ENCODE measurements around the gene PEAK1. TPM values are rescaled to one million over a fixed set of nuclear protein-coding genes. Genes with fewer than 3 reads are reported as not detected.

PEAK1 gene, protein sequence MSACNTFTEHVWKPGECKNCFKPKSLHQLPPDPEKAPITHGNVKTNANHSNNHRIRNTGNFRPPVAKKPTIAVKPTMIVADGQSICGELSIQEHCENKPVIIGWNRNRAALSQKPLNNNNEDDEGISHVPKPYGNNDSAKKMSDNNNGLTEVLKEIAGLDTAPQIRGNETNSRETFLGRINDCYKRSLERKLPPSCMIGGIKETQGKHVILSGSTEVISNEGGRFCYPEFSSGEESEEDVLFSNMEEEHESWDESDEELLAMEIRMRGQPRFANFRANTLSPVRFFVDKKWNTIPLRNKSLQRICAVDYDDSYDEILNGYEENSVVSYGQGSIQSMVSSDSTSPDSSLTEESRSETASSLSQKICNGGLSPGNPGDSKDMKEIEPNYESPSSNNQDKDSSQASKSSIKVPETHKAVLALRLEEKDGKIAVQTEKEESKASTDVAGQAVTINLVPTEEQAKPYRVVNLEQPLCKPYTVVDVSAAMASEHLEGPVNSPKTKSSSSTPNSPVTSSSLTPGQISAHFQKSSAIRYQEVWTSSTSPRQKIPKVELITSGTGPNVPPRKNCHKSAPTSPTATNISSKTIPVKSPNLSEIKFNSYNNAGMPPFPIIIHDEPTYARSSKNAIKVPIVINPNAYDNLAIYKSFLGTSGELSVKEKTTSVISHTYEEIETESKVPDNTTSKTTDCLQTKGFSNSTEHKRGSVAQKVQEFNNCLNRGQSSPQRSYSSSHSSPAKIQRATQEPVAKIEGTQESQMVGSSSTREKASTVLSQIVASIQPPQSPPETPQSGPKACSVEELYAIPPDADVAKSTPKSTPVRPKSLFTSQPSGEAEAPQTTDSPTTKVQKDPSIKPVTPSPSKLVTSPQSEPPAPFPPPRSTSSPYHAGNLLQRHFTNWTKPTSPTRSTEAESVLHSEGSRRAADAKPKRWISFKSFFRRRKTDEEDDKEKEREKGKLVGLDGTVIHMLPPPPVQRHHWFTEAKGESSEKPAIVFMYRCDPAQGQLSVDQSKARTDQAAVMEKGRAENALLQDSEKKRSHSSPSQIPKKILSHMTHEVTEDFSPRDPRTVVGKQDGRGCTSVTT (N-terminal part only)
- total RNA-seq (10 to 100 TPM; 25.1 to 26.3 TPM), polyA plus RNA-seq (2.2 TPM)

DNA sequence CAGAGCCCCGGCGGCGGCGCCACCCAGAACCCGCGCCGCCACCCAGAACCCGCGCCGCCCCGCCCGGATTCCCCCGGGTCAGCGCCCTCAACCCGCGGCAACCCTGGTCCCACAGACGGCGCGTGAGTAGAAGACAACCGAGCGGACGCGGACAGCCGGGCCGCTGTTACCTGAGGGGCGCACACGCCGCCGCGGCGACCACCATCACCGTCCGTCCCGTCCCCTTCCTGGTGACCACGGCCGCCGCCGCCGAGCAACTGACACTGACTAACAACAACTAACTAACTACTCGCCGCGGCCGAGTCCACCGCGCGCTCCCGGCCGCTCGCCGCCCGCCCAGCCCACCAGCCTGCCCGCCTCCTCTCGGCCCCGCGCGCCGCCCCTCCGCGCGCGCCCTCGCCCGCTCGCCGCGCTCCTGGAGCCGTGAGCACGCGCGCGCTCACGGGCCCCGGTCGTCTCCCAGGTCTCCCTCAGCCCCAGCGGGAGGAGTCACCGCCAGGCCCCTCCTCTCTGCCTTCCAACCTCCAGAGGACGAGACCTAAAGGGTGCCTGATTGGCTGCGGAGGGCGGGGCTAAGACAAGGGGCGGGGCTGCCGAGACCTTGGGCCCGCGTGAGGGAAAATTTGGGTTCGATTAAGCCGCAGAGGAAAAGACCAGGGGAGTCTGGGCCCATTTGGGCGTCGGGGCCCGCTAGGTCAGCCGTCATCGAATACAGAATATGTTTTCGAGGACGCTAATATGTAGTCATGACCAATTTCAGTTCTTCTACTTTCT, at the start of gene PEAK1:
Gene PEAK1, minus strand, starts transcription at position 269 of the 774 bp plus-strand sequence. CDS start 238,178 bp downstream, outside the sequence.
- Mint-ChIP-seq H3K9me3 (no peaks in the 10 kb centered on the region), H3K27me3 (peaks cover 0 to 5% of the 10 kb centered on the region in 2 donors), H3K36me3 (peaks cover 0 to 18% (median 0%) of the 10 kb centered on the region in 3 donors), H3K4me1 (peaks cover 42 to 56% (median 52%) of the 10 kb centered on the region in 3 donors), H3K4me3 (peak within 1 kb of the TSS; percentile 96 to 98 (median 98)), H3K27ac (peak within 1 kb of the TSS; percentile 96 to 99 (median 99))
- CTCF ChIA-PET: interaction anchor here (1.0 to 1.1 kb wide), 2 partner anchors 10 to 11 kb away, joined by 4 to 7 read pairs; no protein-coding TSS in a partner anchor
- Histone ChIP-seq H3K27ac (ENCODE audit: low read depth, low read length) (peak within 1 kb of the TSS; percentile 91), H3K9me3 (ENCODE audit: low read length) (no peaks in the 10 kb centered on the region), H3K27me3 (ENCODE audit: insufficient read depth, low read length, poor library complexity, severe bottlenecking) (no peaks in the 10 kb centered on the region), H3K4me3 (ENCODE audit: low read length) (peak within 1 kb of the TSS; percentile 99), H3K4me1 (ENCODE audit: insufficient read depth, low read length) (peaks cover 10% of the 10 kb centered on the region), H3K36me3 (ENCODE audit: insufficient read depth, low read length) (no peaks in the 10 kb centered on the region)
- DNase-seq: peak; percentile 98 to 100 (median 100)
- POLR2A ChIA-PET: interaction anchor here (0.6 to 0.7 kb wide), 2 partner anchors 405 to 881 kb away, joined by 3 to 4 read pairs; no protein-coding TSS in a partner anchor

DNA sequence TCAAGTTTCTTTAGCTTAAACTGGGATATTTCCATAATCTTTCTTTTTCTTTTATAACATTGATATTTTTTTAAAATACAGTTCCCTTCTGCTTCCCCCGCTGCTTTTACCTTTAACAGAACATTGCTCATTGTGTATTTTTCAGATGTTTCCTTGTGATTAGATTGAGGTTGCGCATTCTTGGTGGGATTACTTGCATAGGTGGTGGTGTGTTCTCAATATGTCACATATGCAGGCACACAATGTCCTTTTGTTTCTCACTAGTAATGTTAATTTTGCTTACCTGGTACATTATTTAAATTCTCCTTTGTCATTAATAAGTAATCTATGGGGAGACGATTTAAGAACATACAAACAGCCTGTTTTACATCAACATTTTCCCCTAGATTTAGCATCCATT, 49.0 kb upstream of the PEAK1 start:
- peaks cover 27% of the 10 kb centered on the region for H3K36me3 ChIP-seq (ENCODE audit: insufficient read depth, low read length)
- Mint-ChIP-seq H3K4me3 (no peak overlapping the region), H3K27ac (no peak overlapping the region), H3K36me3 (peaks cover 15 to 75% (median 32%) of the 10 kb centered on the region in 3 donors), H3K4me1 (peaks cover 0 to 3% (median 0%) of the 10 kb centered on the region in 3 donors), H3K27me3 (no peaks in the 10 kb centered on the region), H3K9me3 (no peaks in the 10 kb centered on the region)
- H3K4me1 ChIP-seq (ENCODE audit: insufficient read depth, low read length): no peaks in the 10 kb centered on the region
- no peak for DNase-seq
- H3K4me3 ChIP-seq (ENCODE audit: low read length): no peak overlapping the region
- POLR2A ChIA-PET: no interaction called here
- H3K27ac ChIP-seq (ENCODE audit: low read depth, low read length): no peak overlapping the region
- no peaks in the 10 kb centered on the region for H3K9me3 ChIP-seq (ENCODE audit: low read length)
- CTCF ChIA-PET: no interaction called here
- H3K27me3 ChIP-seq (ENCODE audit: insufficient read depth, low read length, poor library complexity, severe bottlenecking): no peaks in the 10 kb centered on the region

DNA sequence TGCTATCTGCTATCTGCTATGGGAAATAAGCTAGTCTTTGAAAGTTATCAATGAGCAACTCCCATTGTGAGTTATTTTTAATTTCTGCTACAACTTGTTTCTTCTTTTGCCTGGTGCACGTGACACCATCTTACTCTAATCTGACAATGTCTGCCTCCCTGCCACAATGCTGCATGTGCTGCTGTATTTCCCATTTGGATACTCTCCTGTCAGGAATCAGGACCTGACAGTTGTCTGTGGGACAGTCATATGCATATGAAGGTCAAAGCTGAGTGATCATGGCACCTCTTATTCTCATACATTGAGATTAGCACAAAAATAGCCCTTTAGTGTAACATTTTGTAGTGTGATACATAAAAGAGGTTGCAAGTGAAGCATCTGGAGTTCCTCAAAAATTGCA, 46.6 kb upstream of the PEAK1 start:
- peak overlapping the region in 5 of 8 donors; percentile 13 to 87 (median 46) for H3K27ac Mint-ChIP-seq
- DNase-seq: no peak
- H3K4me3 Mint-ChIP-seq: no peak overlapping the region
- ChIA-PET POLR2A (no interaction called here), CTCF (no interaction called here)
- H3K4me3 ChIP-seq (ENCODE audit: low read length): no peak overlapping the region
- peaks cover 0 to 3% (median under 1%) of the 10 kb centered on the region in 3 donors for H3K4me1 Mint-ChIP-seq
- no peaks in the 10 kb centered on the region for H3K27me3 ChIP-seq (ENCODE audit: insufficient read depth, low read length, poor library complexity, severe bottlenecking)
- H3K36me3 ChIP-seq (ENCODE audit: insufficient read depth, low read length): peaks cover 17% of the 10 kb centered on the region
- H3K9me3 Mint-ChIP-seq: no peaks in the 10 kb centered on the region
- no peaks in the 10 kb centered on the region for H3K27me3 Mint-ChIP-seq
- no peak overlapping the region for H3K27ac ChIP-seq (ENCODE audit: low read depth, low read length)
- peaks cover 9 to 54% (median 26%) of the 10 kb centered on the region in 3 donors for H3K36me3 Mint-ChIP-seq
- no peaks in the 10 kb centered on the region for H3K9me3 ChIP-seq (ENCODE audit: low read length)
- no peaks in the 10 kb centered on the region for H3K4me1 ChIP-seq (ENCODE audit: insufficient read depth, low read length)

DNA sequence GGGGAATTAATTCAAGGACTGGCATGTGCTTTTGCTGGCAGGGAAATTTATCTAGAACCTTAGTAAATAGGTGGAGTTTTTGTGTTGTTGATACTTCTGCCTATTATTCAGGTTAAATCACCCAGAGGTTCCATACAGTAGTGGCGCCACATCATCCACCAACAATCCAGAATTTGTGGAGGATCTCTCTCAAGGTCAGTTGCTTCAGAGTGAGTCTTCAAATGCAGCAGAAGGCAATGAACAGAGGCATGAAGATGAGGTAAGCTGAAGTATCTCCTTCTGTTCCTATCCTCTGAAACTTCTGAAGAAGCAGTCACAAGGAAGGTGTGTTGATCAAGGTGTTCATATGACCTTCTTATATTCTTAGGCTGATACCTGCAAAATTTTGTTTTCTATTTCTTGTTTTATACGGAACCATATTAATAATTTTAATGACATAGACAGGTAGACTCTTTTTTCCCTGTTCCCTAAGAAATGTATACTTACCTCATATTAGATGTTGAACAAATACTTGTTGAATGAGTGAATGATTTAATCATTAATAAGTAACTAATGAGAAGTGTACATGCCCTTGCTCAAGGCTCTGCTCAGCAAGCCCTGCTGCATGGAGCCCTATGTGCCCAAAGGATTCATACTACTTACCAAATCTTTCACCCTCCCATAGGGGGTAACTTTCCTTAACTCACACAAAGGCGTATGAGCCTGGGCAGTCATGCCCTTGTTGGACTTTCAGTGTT, 44.4 kb upstream of the PEAK1 start:
- POLR2A ChIA-PET: no interaction called here
- Mint-ChIP-seq H3K9me3 (no peaks in the 10 kb centered on the region), H3K4me3 (no peak overlapping the region), H3K27ac (no peak overlapping the region), H3K4me1 (peaks cover 5 to 9% (median 5%) of the 10 kb centered on the region in 3 donors), H3K36me3 (peaks cover 5 to 58% (median 24%) of the 10 kb centered on the region in 3 donors), H3K27me3 (no peaks in the 10 kb centered on the region)
- DNase-seq: no peak
- H3K27me3 ChIP-seq (ENCODE audit: insufficient read depth, low read length, poor library complexity, severe bottlenecking): no peaks in the 10 kb centered on the region
- peaks cover 9% of the 10 kb centered on the region for H3K36me3 ChIP-seq (ENCODE audit: insufficient read depth, low read length)
- no peaks in the 10 kb centered on the region for H3K4me1 ChIP-seq (ENCODE audit: insufficient read depth, low read length)
- no peaks in the 10 kb centered on the region for H3K9me3 ChIP-seq (ENCODE audit: low read length)
- CTCF ChIA-PET: no interaction called here
- H3K27ac ChIP-seq (ENCODE audit: low read depth, low read length): no peak overlapping the region
- no peak overlapping the region for H3K4me3 ChIP-seq (ENCODE audit: low read length)

DNA sequence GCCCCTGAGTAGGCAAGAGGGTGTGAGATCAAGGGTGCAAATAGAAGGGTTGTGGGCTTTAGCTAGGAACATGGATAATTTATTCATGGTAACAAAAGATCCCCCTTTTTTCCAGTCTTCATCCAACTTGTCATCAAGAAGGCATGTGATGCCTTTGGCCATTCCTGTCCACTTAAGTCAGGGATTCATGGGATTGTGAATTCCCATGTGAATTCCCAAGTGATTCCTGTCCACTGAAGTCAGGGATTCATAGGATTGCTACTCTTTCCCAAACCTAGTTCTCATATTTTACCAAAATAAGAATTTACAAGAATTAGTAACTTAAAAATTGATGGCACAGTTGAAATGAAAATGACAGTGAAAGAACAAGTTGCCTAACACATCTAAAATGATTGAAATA, 41.6 kb upstream of the PEAK1 start:
- Mint-ChIP-seq H3K27me3 (no peaks in the 10 kb centered on the region), H3K4me3 (no peak overlapping the region), H3K36me3 (peaks cover 6 to 47% (median 15%) of the 10 kb centered on the region in 3 donors), H3K9me3 (no peaks in the 10 kb centered on the region), H3K4me1 (peaks cover 15 to 24% (median 20%) of the 10 kb centered on the region in 3 donors), H3K27ac (no peak overlapping the region)
- peaks cover 15% of the 10 kb centered on the region for H3K4me1 ChIP-seq (ENCODE audit: insufficient read depth, low read length)
- POLR2A ChIA-PET: no interaction called here
- CTCF ChIA-PET: no interaction called here
- H3K27ac ChIP-seq (ENCODE audit: low read depth, low read length): no peak overlapping the region
- no peaks in the 10 kb centered on the region for H3K36me3 ChIP-seq (ENCODE audit: insufficient read depth, low read length)
- no peaks in the 10 kb centered on the region for H3K27me3 ChIP-seq (ENCODE audit: insufficient read depth, low read length, poor library complexity, severe bottlenecking)
- H3K4me3 ChIP-seq (ENCODE audit: low read length): no peak overlapping the region
- no peaks in the 10 kb centered on the region for H3K9me3 ChIP-seq (ENCODE audit: low read length)
- no peak for DNase-seq

DNA sequence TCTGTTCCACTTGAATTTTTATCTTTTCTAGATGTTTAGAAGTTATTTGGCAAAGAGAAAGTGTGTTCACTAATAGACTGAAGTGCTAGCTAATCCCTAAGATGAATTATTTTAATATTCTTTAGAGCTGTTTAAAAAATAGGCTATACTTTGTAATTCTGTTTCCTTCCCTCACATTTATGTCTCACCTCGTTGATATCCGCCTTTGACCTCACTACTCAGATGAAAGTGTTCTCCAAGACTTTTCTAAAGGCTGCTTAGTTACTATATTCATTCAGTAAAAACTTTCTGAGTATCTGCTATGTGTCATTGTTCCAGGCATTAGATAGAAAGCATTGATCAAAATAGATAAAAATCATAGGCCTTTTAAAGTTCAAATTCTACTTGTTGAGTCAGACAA, 39.1 kb upstream of the PEAK1 start:
- Mint-ChIP-seq H3K4me3 (no peak overlapping the region), H3K36me3 (peaks cover 4 to 34% (median 13%) of the 10 kb centered on the region in 3 donors), H3K27me3 (no peaks in the 10 kb centered on the region), H3K4me1 (peaks cover 32 to 45% (median 42%) of the 10 kb centered on the region in 3 donors), H3K9me3 (no peaks in the 10 kb centered on the region), H3K27ac (peak overlapping the region in 4 of 8 donors; percentile 5 to 59 (median 27))
- Histone ChIP-seq H3K27ac (ENCODE audit: low read depth, low read length) (no peak overlapping the region), H3K4me3 (ENCODE audit: low read length) (no peak overlapping the region), H3K27me3 (ENCODE audit: insufficient read depth, low read length, poor library complexity, severe bottlenecking) (no peaks in the 10 kb centered on the region), H3K36me3 (ENCODE audit: insufficient read depth, low read length) (no peaks in the 10 kb centered on the region), H3K4me1 (ENCODE audit: insufficient read depth, low read length) (peaks cover 29% of the 10 kb centered on the region), H3K9me3 (ENCODE audit: low read length) (no peaks in the 10 kb centered on the region)
- DNase-seq: no peak
- ChIA-PET CTCF (no interaction called here), POLR2A (no interaction called here)

DNA sequence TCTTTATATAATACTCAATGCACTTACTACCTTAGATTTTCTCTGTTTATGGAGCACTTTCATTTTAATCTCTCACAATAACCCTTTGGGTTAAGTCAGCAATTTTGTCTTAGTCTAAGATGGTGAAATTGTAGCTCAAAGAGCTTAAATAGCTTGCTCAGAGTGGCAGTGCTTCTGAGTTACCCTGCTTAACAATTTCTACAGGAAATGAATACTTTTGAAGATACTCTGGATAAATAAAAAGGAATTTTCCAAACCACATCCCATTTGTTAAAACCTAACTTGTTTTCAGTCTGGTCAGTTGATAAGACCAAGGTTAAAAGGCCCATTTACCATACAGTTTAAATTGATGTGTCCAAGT, 38.0 kb upstream of the PEAK1 start:
- Histone ChIP-seq H3K4me1 (ENCODE audit: insufficient read depth, low read length) (peaks cover 29% of the 10 kb centered on the region), H3K4me3 (ENCODE audit: low read length) (no peak overlapping the region), H3K27me3 (ENCODE audit: insufficient read depth, low read length, poor library complexity, severe bottlenecking) (no peaks in the 10 kb centered on the region), H3K27ac (ENCODE audit: low read depth, low read length) (no peak overlapping the region), H3K36me3 (ENCODE audit: insufficient read depth, low read length) (no peaks in the 10 kb centered on the region), H3K9me3 (ENCODE audit: low read length) (no peaks in the 10 kb centered on the region)
- ChIA-PET CTCF (no interaction called here), POLR2A (no interaction called here)
- peaks cover 32 to 47% (median 46%) of the 10 kb centered on the region in 3 donors for H3K4me1 Mint-ChIP-seq
- peak overlapping the region in 2 of 7 donors; percentile 2 to 52 for H3K4me3 Mint-ChIP-seq
- DNase-seq: no peak
- no peaks in the 10 kb centered on the region for H3K27me3 Mint-ChIP-seq
- peaks cover 4 to 34% (median 13%) of the 10 kb centered on the region in 3 donors for H3K36me3 Mint-ChIP-seq
- H3K9me3 Mint-ChIP-seq: no peaks in the 10 kb centered on the region
- peak overlapping the region in 4 of 8 donors; percentile 5 to 89 (median 52) for H3K27ac Mint-ChIP-seq
